C4-2B (cell line): Measurements from ENCODE around the gene RGS5.

Experiments used
- H3K27ac ChIP-seq: fragments of 450-650 bp; 2 replicates; pipeline ENCODE4 v1.5.1; 2017
- CTCF ChIP-seq: fragments of 450-650 bp; conservative IDR thresholded peaks from 2 replicates; pipeline ENCODE4 v1.5.1; 2017; ENCODE audit warnings: mild to moderate bottlenecking
- ZFX ChIP-seq: fragments of 450-650 bp; IDR thresholded peaks from 2 replicates; pipeline ENCODE4 v1.6.1; 2017

The RGS5 gene

DNA sequence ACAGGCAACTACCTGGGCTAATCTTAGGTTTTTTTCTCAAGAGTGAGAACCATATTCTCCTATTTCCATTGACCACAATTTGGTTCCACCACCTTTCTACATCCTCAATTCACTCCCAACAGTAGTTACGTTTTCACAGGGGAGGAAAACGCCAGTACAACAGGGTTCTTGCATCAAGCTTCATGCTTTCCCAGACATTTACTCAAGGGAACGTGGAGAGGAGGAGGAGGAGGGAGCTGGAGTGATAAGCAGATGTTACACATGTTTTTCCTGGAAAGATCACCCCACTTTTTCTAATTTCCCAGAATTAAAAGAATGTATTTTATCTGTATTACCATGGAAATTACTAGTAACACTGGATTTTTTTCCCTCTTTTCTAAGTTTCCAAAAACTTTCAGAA lies 58.3 kb downstream of the RGS5 start:
- no peak overlapping the region for H3K27ac ChIP-seq
- TF ChIP-seq CTCF (no peak), ZFX (no peak)

GRCh38 chr1:163142152-163142551 lies 60.6 kb downstream of the RGS5 start:
- no peak overlapping the region for H3K27ac ChIP-seq
- TF ChIP-seq ZFX = no peak
- TF ChIP-seq CTCF = no peak

GRCh38 chr1:163141556-163141955 lies 61.2 kb downstream of the RGS5 start:
- TF ChIP-seq ZFX (no peak), CTCF (no peak)
- no peak overlapping the region for H3K27ac ChIP-seq

GRCh38 chr1:163137556-163138265 lies 65.0 kb downstream of the RGS5 start:
- no peak for TF ChIP-seq CTCF
- TF ChIP-seq ZFX = no peak
- H3K27ac ChIP-seq = no peak overlapping the region

DNA sequence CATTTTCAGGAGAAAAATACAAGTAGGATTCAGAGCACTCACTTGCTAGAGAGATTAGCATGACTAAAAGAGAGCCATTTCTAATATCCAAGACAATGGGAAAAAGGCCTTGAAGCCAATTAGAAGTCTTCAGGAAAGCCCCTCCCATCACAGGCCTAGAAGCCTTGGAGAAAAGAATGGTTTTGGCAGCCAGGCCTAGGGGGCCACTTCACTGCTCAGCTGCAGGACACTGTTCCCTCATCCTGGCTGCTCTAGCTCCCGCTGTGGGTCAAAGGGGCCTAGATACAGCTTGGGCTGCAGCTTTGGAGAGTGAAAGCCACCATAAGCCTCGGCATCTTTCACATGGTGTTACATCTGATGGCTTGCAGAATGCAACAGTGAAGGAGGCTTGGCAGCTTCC lies 70.7 kb downstream of the RGS5 start:
- H3K27ac ChIP-seq = no peak overlapping the region

DNA sequence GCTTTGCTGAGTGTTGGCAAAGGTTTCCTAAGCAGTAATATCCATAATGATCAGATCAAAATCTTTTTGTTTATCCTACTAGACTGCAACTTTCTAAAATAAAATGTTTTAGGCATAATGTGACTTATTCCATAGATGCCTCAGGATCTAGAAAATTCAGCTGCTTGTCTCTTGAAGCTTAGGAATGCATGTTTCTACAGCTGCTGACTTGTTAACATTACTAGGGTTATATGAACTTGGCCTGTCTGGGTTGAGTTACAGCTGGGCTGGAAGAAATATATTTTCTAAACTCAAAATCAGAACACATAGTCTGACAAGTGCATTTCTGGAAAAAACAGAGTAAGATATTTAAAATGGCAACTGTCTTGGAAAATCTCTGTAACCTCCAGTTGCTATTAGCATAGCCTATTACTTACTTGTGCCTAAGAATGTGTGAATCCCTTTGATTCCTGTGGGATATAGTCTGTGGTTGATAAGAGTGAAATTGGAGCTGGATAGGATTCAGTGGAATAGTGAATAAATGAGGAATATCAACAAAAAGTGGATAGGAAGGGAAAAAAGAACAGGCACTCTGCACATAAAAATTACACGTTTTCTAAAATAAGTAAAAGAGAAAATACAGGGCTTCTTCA lies 72.4 kb downstream of the RGS5 start:
- H3K27ac ChIP-seq = no peak overlapping the region
- TF ChIP-seq ZFX (no peak), CTCF (no peak)

More for the DNA sequence above, 70.7 kb downstream of the RGS5 start:
- TF ChIP-seq ZFX = no peak
- TF ChIP-seq CTCF = no peak

GRCh38 chr1:163128282-163128681 lies 74.4 kb downstream of the RGS5 start:
- H3K27ac ChIP-seq = no peak overlapping the region
- TF ChIP-seq ZFX (no peak), CTCF (no peak)
